K562 (cell line): ENCODE data around the gene DENND1A. TPM values are rescaled to one million over a fixed set of nuclear protein-coding genes. Genes with fewer than 3 reads are reported as not detected.

ENCODE experiments used
- ATAC-seq: fragments of 200-7000 bp; cut with Tn5 transposase; 3 replicates; pipeline ENCODE4 v1.9.1; 2020; ENCODE audit warnings: moderate library complexity
- BruUV-seq: library from RNA; stranded (reverse); fragments of 400-500 nt; replicated peaks from 2 replicates; lab custom pipeline; 2021; lab: Mats Ljungman, UMichigan
- CTCF ChIA-PET: fragments of 300-600 bp; formaldehyde crosslinking; extraction: SDS; loops from one replicate; lab custom pipeline; 2021; ENCODE audit warnings: low intra/inter-chr PET ratio; lab: Yijun Ruan, JAX
- POLR2A ChIA-PET: fragments of 300-600, 350-650 bp; sonication (Branson Sonifier 250); formaldehyde crosslinking; extraction: SDS; loops from one replicate; lab custom pipeline; 2021; ENCODE audit warnings: antibody characterized with exemption, inconsistent platforms; lab: Yijun Ruan, JAX
- DNase-seq, 4 experiments: peaks; one replicate each; pipeline versions ENCODE4 v3.0.0 to v3.0.0-alpha.2; 2011 to 2018; ENCODE audit warnings: low spot score in 3 of 4, mixed read lengths in 3 of 4; ENCODE audit errors: extremely low read depth in 1 of 4
- FAIRE-seq: peaks from 2 replicates; lab custom pipeline; 2011; peaks lifted over from hg19 to GRCh38; lab: Jason Lieb, UNC
- H2AFZ ChIP-seq: 2 replicates; pipeline ENCODE4 v1.6.0; 2011; ENCODE audit warnings: low read depth, low read length, control low read depth, inconsistent platforms
- H3K27ac ChIP-seq: fragments of 200-600 bp; 3 replicates; pipeline ENCODE4 v1.8.0; 2011; ENCODE audit warnings: low read depth, mild to moderate bottlenecking, control low read depth, inconsistent platforms, low read length, moderate library complexity, mixed read lengths; ENCODE audit errors: extremely low read depth
- H3K27me3 ChIP-seq, 2 experiments: fragments of 300-600 bp in 1 of 2; 2 replicates in 1 of 2; 3 replicates in 1 of 2; pipeline versions ENCODE4 v1.6.0 to v1.8.0; 2011; ENCODE audit warnings: inconsistent platforms in 2 of 2, low read length in 2 of 2, mild to moderate bottlenecking in 1 of 2, mixed read lengths in 1 of 2, moderate library complexity in 1 of 2; ENCODE audit not compliant: control insufficient read depth in 2 of 2, insufficient read depth in 2 of 2
- H3K36me3 ChIP-seq: fragments of 300-600 bp; 3 replicates; pipeline ENCODE4 v1.8.0; 2011; ENCODE audit warnings: mild to moderate bottlenecking, low read length, inconsistent platforms; ENCODE audit not compliant: control insufficient read depth, insufficient read depth
- H3K4me1 ChIP-seq, 2 experiments: fragments of 200-600 bp in 1 of 2; replicated peaks in 1 of 2; 2 replicates in 1 of 2; 3 replicates in 1 of 2; pipeline versions ENCODE4 v1.5.1 to v1.8.0; 2011; ENCODE audit warnings: inconsistent platforms in 2 of 2, low read length in 2 of 2, mild to moderate bottlenecking in 1 of 2, mixed read lengths in 1 of 2, moderate library complexity in 1 of 2; ENCODE audit not compliant: control insufficient read depth in 2 of 2, insufficient read depth in 2 of 2
- H3K4me2 ChIP-seq: 2 replicates; pipeline ENCODE4 v1.6.1; 2011; ENCODE audit warnings: low read length, control low read depth, inconsistent platforms, mixed read lengths; ENCODE audit not compliant: insufficient read depth
- H3K4me3 ChIP-seq: fragments of 200-600 bp; sonication (generic), shearing (Covaris generic); 2 replicates; pipeline ENCODE4 v1.5.1; 2016; ENCODE audit warnings: control low read depth, inconsistent platforms
- H3K79me2 ChIP-seq: fragments of 200-600 bp; 3 replicates; pipeline ENCODE4 v1.8.0; 2011; ENCODE audit warnings: low read length, inconsistent platforms; ENCODE audit not compliant: control insufficient read depth, insufficient read depth
- H3K9ac ChIP-seq, 2 experiments: 2 replicates each; pipeline versions ENCODE4 v1.6.0 to v1.6.1; 2011; ENCODE audit warnings: low read depth in 2 of 2, low read length in 2 of 2, control low read depth in 1 of 2, inconsistent platforms in 1 of 2, mild to moderate bottlenecking in 1 of 2, mixed read lengths in 1 of 2; ENCODE audit not compliant: insufficient read depth in 1 of 2
- H3K9me1 ChIP-seq: one replicate; pipeline ENCODE4 v1.6.0; 2011; ENCODE audit warnings: inconsistent platforms, mild to moderate bottlenecking, low read length, moderate library complexity; ENCODE audit not compliant: control insufficient read depth, insufficient read depth
- H3K9me3 ChIP-seq: replicated peaks from 2 replicates; pipeline ENCODE4 v1.5.1; 2011; ENCODE audit warnings: low read depth, low read length, inconsistent platforms; ENCODE audit not compliant: control insufficient read depth, insufficient read depth
- H4K20me1 ChIP-seq: replicated peaks from 2 replicates; pipeline ENCODE4 v1.6.1; 2011; ENCODE audit warnings: low read length, inconsistent platforms, mixed read lengths; ENCODE audit not compliant: control insufficient read depth, insufficient read depth
- ARID1B ChIP-seq: fragments of 450-650 bp; IDR thresholded peaks from 2 replicates; pipeline ENCODE4 v1.6.1; 2016; ENCODE audit warnings: antibody characterized with exemption, mild to moderate bottlenecking, inconsistent platforms
- CBFA2T3 ChIP-seq: fragments of 450-650 bp; IDR thresholded peaks from 2 replicates; pipeline ENCODE4 v1.6.1; 2017
- EP300 ChIP-seq: IDR thresholded peaks from 2 replicates; pipeline ENCODE4 v1.6.1; 2012; ENCODE audit warnings: low read length, improper control_type of control experiment
- HNRNPK ChIP-seq: fragments of 200-400 bp; formaldehyde crosslinking; IDR thresholded peaks from one replicate; pipeline ENCODE4 v1.6.1; 2018; ENCODE audit warnings: mild to moderate bottlenecking, low read depth, low read length; ENCODE audit not compliant: poor library complexity, severe bottlenecking
- NFRKB ChIP-seq: fragments of 450-650 bp; IDR thresholded peaks from 2 replicates; pipeline ENCODE4 v1.6.1; 2016; ENCODE audit warnings: low read depth
- PHF8 ChIP-seq: fragments of 200-600 bp; sonication (generic); IDR thresholded peaks from 2 replicates; pipeline ENCODE4 v1.6.1; 2012; ENCODE audit warnings: mixed run types, mild to moderate bottlenecking, inconsistent platforms, low read length, moderate library complexity, borderline replicate concordance
- SPI1 ChIP-seq: IDR thresholded peaks from 2 replicates; pipeline ENCODE4 v1.6.1; 2011; ENCODE audit warnings: low read depth, low read length, control low read depth, borderline replicate concordance
- TCF3 ChIP-seq: sonication (generic); formaldehyde crosslinking; IDR thresholded peaks from 2 replicates; pipeline ENCODE4 v1.4.0; 2020; ENCODE audit warnings: mild to moderate bottlenecking, missing genetic modification reagents
- TEAD4 ChIP-seq, 2 experiments: sonication (generic) in 1 of 2; formaldehyde crosslinking in 1 of 2; IDR thresholded peaks; 2 replicates each; pipeline versions ENCODE4 v1.6.1 to v1.8.0; 2012 to 2022; ENCODE audit warnings: borderline replicate concordance in 1 of 2, inconsistent platforms in 1 of 2, low read length in 1 of 2, mild to moderate bottlenecking in 1 of 2, missing genetic modification reagents in 1 of 2
- THAP12 ChIP-seq: fragments of 250-450 bp; sonication (Bioruptor Pico); IDR thresholded peaks from 2 replicates; pipeline ENCODE4 v1.9.0; 2021; ENCODE audit warnings: mild to moderate bottlenecking, inconsistent platforms
- ZNF551 ChIP-seq: fragments of 250-450 bp; sonication (Bioruptor Pico); IDR thresholded peaks from 2 replicates; pipeline ENCODE4 v1.5.0; 2021; ENCODE audit warnings: mild to moderate bottlenecking, moderate library complexity
- ZNF77 ChIP-seq: fragments of 250-450 bp; sonication (Bioruptor Pico); IDR thresholded peaks from 2 replicates; pipeline ENCODE4 v1.5.0; 2020
- WGBS: fragments of 100-300 bp; shearing (Covaris generic); methylation state at CpG from one replicate; pipeline ENCODE4 v1.1.6; 2016; ENCODE audit warnings: low coverage, mixed read lengths; ENCODE audit not compliant: insufficient coverage; ENCODE audit errors: missing lambda C conversion rate; 5-methylcytosine and 5-hydroxymethylcytosine counted together
- in situ Hi-C: fragments of 300-500 bp; cut with MboI; formaldehyde crosslinking; loops from 4 replicates; pipeline ENCODE4 v1.15.0; 2018; ENCODE audit warnings: inconsistent platforms, mixed read lengths
- intact Hi-C: fragments of 100-400 bp; cut with micrococcal nuclease; formaldehyde crosslinking; loops from 2 replicates; pipeline ENCODE4 v1.14.2; 2022
- polyA plus RNA-seq, 8 experiments: library from polyadenylated mRNA; depleted of rRNA in 4 of 8; stranded (reverse) in 5 of 8; unstranded in 3 of 8; fragments of >200 nt; fragmentation: Nextera tagmentation in 2 of 8; fragmentation: Illumina TruSeq in 1 of 8; extraction: Ambion mirVana in 2 of 8; extraction: Trizol in 1 of 8; gene quantifications; 2 replicates each; pipeline versions ENCODE4 v1.2.1 to v1.2.3, GENCODE V29; 2011 to 2014; ENCODE audit warnings: inconsistent platforms in 1 of 8, missing spikeins in 1 of 8
- total RNA-seq, 7 experiments: library from RNA; depleted of rRNA in 6 of 7; stranded (reverse); fragments of >200 nt in 6 of 7; fragmentation: Illumina TruSeq in 2 of 7; extraction: Trizol in 2 of 7; gene quantifications; 2 replicates each; pipeline versions ENCODE4 v1.2.1 to v1.2.3, GENCODE V29; 2011 to 2021; ENCODE audit warnings: low replicate concordance in 1 of 7
- TF ChIP-seq, protein P1 (sequence below): fragments of 200-800 bp; sonication (Bioruptor generic); IDR thresholded peaks from 2 replicates; pipeline ENCODE4 v1.6.1; 2017; ENCODE audit warnings: missing genetic modification characterization, missing compliant biosample characterization

The DENND1A gene
- total and polyA plus RNA-seq, 9 of the 15 experiments (the other 6 are each of a cell fraction or from before 2014, with no cell fraction given), result 7.6 to 29.5 (median 15.7) TPM

GRCh38 chr9:123373946-123374345, 556.0 kb downstream of the DENND1A start:
- H3K4me2 ChIP-seq, result peak overlapping the region; percentile 10; the same call in 1 of the 2 replicates
- FAIRE-seq, result peak; percentile 85
- no peaks in the 10 kb centered on the region; the same call in 1 of the 2 replicates for H4K20me1 ChIP-seq

More at GRCh38 chr9:123373946-123374345, 556.0 kb downstream of the DENND1A start:
- 8% methylated on average over 10 of the region's 10 CpGs for WGBS
- intact Hi-C loops (no loop called here), in situ Hi-C loops (no loop called here)
- Histone ChIP-seq H3K9me3 (no peaks in the 10 kb centered on the region), H2AFZ (peak overlapping the region; percentile 67), H3K9me1 (peaks cover 4% of the 10 kb centered on the region), H3K27me3 (no peaks in the 10 kb centered on the region), H3K36me3 (no peaks in the 10 kb centered on the region), H3K4me3 (no peak overlapping the region), H3K27ac (no peak overlapping the region), H3K79me2 (no peaks in the 10 kb centered on the region), H3K4me1 (peaks cover 16 to 76% of the 10 kb centered on the region in 2 experiments), H3K9ac (peak overlapping the region in 1 of 2 experiments; percentile 59; a peak in 1 of 4 replicates)
- no TSS peak for BruUV-seq
- DNase-seq (peak; percentile 64 to 78 (median 72)), ATAC-seq (peak; percentile 41)
- CTCF ChIA-PET, result no interaction called here
- TF ChIP-seq, protein P1, sequence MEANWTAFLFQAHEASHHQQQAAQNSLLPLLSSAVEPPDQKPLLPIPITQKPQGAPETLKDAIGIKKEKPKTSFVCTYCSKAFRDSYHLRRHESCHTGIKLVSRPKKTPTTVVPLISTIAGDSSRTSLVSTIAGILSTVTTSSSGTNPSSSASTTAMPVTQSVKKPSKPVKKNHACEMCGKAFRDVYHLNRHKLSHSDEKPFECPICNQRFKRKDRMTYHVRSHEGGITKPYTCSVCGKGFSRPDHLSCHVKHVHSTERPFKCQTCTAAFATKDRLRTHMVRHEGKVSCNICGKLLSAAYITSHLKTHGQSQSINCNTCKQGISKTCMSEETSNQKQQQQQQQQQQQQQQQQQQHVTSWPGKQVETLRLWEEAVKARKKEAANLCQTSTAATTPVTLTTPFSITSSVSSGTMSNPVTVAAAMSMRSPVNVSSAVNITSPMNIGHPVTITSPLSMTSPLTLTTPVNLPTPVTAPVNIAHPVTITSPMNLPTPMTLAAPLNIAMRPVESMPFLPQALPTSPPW (CRISPR knock-in tag), result peak; percentile 39; the same call in 1 of the 2 replicates
- TF ChIP-seq TCF3 (CRISPR knock-in tag), result peak; percentile 57
- TF ChIP-seq ZNF77, result no peak
- peak; percentile 66 for TF ChIP-seq TEAD4 (IDR thresholded peaks at IDR 0.05; ENCODE audit: low read length)
- TF ChIP-seq TEAD4 (CRISPR knock-in tag; IDR thresholded peaks at IDR 0.05; ENCODE audit: borderline replicate concordance), result no peak
- TF ChIP-seq THAP12, result no peak
- TF ChIP-seq PHF8, result peak; percentile 20; the same call in 1 of the 2 replicates
- peak; percentile 8; the same call in 1 of the 2 replicates for TF ChIP-seq SPI1
- TF ChIP-seq NFRKB, result no peak
- TF ChIP-seq ZNF551 (CRISPR knock-in tag), result no peak
- peak; percentile 50 for TF ChIP-seq CBFA2T3
- TF ChIP-seq ARID1B, result peak; percentile 14; the same call in 1 of the 2 replicates
- no peak for TF ChIP-seq HNRNPK
- TF ChIP-seq EP300, result 0 out of 2 replicates have a peak, but pooled peaks have one; percentile 21
- POLR2A ChIA-PET, result no interaction called here
